BLaER1 (cell line): ENCODE measurements around the gene BECN2.
"Not testable (repeated sequence)": the region's sequence is repeated elsewhere in the genome, so short reads cannot be mapped to it uniquely, and the experiment has no call there.

Source experiments
- H3K27ac ChIP-seq: shearing (Covaris generic); formaldehyde crosslinking; 2 replicates; pipeline ENCODE4 v1.8.1; 2022
- H3K27me3 ChIP-seq: shearing (Covaris generic); formaldehyde crosslinking; 2 replicates; pipeline ENCODE4 v1.8.1; 2022
- H3K36me3 ChIP-seq: shearing (Covaris generic); formaldehyde crosslinking; 2 replicates; pipeline ENCODE4 v1.8.1; 2022
- H3K4me1 ChIP-seq: shearing (Covaris generic); formaldehyde crosslinking; 2 replicates; pipeline ENCODE4 v1.8.1; 2022
- H3K4me2 ChIP-seq: shearing (Covaris generic); formaldehyde crosslinking; 2 replicates; pipeline ENCODE4 v1.8.1; 2022
- H3K4me3 ChIP-seq: shearing (Covaris generic); formaldehyde crosslinking; 2 replicates; pipeline ENCODE4 v1.8.1; 2022
- H3K9ac ChIP-seq: shearing (Covaris generic); formaldehyde crosslinking; 2 replicates; pipeline ENCODE4 v1.8.1; 2022
- H3K9me3 ChIP-seq: shearing (Covaris generic); formaldehyde crosslinking; 2 replicates; pipeline ENCODE4 v1.8.1; 2022
- H4K20me1 ChIP-seq: shearing (Covaris generic); formaldehyde crosslinking; 2 replicates; pipeline ENCODE4 v1.8.1; 2022
- Cebpa-rat ChIP-seq: shearing (Covaris generic); IDR thresholded peaks from 2 replicates; pipeline ENCODE4 v1.8.1; 2022

BECN2 gene

DNA sequence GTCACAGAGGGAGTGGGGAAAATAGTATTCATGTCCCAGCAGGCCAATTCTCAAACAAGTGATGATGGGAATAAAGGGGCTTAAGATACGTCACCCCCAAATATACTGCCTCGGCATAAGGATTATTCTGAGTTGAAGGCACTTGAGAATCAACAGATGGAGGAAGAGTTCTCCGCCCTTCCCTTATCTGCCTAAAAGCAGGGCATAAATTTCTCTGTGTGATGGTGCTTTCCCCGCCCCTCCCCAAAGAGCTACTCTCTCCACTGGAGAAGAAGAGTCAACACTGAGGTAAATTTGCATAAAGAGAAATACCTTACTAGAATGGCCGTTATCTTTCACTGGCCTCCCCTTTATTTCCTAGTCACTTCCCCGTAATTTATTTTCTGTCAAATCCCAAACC is 18.7 kb downstream of the BECN2 start:
- Histone ChIP-seq H3K4me3 (no peak overlapping the region), H3K9me3 (no peaks in the 10 kb centered on the region), H4K20me1 (no peaks in the 10 kb centered on the region), H3K4me2 (no peak overlapping the region), H3K9ac (no peak overlapping the region), H3K36me3 (no peaks in the 10 kb centered on the region), H3K27ac (no peak overlapping the region), H3K4me1 (no peaks in the 10 kb centered on the region), H3K27me3 (no peaks in the 10 kb centered on the region)
- TF ChIP-seq Cebpa-rat = no peak

DNA sequence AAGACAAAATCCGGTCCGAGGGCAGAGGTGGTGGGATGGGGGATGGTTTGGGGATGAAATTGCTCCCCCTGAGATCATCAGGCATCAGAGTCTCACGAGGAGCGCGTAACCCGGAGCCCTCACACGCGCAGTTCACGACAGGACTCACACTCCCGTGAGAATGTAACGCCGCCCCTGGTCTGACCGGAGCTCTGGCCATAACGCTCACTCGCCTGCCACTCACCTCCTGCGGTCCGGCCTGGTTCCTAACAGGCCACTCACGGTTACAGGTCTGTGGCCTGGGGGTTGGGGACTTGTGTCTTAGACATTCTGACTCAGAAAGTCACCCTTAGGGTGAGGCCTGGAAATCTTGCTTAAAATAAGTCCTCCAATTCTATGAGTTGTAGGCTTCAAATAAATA is 21.5 kb downstream of the BECN2 start:
- Histone ChIP-seq H3K27ac (no peak overlapping the region), H3K4me1 (no peaks in the 10 kb centered on the region)

DNA sequence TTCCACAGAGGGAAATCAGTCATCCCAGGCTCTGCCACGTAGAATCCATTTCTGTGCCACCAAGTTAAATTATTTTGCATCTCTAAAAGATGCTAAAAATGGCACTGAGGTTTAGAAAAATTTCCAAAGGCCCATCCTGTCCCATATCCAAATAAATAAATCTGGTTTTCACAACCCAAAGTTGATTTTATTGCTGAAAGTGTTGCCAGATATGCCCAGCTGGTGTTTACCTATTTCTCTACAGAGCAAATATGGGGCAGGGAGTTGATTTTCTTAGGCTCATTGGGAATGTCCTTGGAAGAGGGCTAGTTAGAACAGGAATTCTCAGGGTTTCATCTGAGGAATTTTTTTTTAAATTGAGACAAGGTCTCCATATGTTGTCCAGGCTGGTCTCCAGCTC is 22.4 kb downstream of the BECN2 start:
- no peak overlapping the region for H3K4me2 ChIP-seq
- H3K27me3 ChIP-seq = no peaks in the 10 kb centered on the region
- no peaks in the 10 kb centered on the region for H4K20me1 ChIP-seq
- no peaks in the 10 kb centered on the region for H3K36me3 ChIP-seq
- no peak overlapping the region for H3K27ac ChIP-seq
- no peak overlapping the region for H3K9ac ChIP-seq
- no peaks in the 10 kb centered on the region for H3K4me1 ChIP-seq
- no peak for TF ChIP-seq Cebpa-rat
- no peak overlapping the region for H3K4me3 ChIP-seq
- no peaks in the 10 kb centered on the region for H3K9me3 ChIP-seq

More for the DNA sequence above, 21.5 kb downstream of the BECN2 start:
- Histone ChIP-seq H3K27me3 (no peaks in the 10 kb centered on the region), H3K4me2 (no peak overlapping the region), H3K36me3 (no peaks in the 10 kb centered on the region), H3K9me3 (no peaks in the 10 kb centered on the region), H3K9ac (no peak overlapping the region), H3K4me3 (no peak overlapping the region), H4K20me1 (no peaks in the 10 kb centered on the region)
- no peak for TF ChIP-seq Cebpa-rat

DNA sequence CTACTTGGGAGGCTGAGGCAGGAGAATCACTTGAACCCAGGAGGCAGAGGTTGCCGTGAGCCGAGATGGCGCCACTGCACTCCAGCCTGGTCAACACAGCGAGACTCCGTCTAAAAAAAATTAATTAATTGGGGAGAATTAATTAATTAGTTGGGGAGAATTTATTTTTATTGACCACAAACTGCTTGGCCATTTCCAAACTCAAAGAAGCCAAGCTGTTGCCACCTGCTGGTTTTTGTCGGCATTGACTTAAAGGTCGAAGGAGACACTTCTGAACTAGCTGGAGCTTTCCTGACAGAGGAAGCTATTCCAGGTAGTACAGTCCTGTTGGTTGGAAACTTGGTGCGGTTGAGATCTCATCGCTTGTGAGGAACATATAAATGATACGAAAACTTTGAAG is 28.2 kb downstream of the BECN2 start:
- Histone ChIP-seq H3K36me3 (no peaks in the 10 kb centered on the region), H3K4me1 (no peaks in the 10 kb centered on the region), H3K4me3 (no peak overlapping the region), H3K27me3 (no peaks in the 10 kb centered on the region), H4K20me1 (no peaks in the 10 kb centered on the region), H3K9ac (no peak overlapping the region), H3K9me3 (no peaks in the 10 kb centered on the region), H3K4me2 (no peak overlapping the region), H3K27ac (no peak overlapping the region)
- no peak for TF ChIP-seq Cebpa-rat

DNA sequence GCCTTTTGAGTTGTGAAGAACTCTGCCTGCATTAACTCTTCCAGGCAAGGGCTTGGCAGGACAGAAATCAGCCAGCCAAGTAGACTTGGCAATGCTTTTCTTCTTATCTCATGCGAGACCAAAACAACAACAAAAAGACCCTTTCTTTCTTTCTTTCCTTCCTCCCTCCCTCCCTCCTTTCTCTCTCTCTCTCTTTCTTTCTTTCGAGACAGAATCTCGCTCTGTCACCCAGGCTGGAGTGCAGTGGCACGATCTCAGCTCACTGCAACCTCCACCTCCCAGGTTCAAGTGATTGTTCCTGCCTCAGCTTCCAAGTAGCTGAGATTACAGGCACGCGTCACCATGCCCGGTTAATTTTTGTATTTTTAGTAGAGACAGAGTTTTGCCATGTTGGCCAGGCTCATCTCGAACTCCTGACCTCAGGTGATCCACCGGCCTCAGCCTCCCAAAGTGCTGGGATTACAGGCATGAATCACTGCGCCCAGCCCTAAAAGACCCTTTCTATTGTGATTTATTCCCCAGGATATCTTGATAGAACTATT is 30.9 kb downstream of the BECN2 start:
- not testable (repeated sequence) for H3K9me3 ChIP-seq, H3K4me2 ChIP-seq, H3K27me3 ChIP-seq, H3K4me1 ChIP-seq, H3K4me3 ChIP-seq, H3K36me3 ChIP-seq, H4K20me1 ChIP-seq, H3K27ac ChIP-seq, H3K9ac ChIP-seq

DNA sequence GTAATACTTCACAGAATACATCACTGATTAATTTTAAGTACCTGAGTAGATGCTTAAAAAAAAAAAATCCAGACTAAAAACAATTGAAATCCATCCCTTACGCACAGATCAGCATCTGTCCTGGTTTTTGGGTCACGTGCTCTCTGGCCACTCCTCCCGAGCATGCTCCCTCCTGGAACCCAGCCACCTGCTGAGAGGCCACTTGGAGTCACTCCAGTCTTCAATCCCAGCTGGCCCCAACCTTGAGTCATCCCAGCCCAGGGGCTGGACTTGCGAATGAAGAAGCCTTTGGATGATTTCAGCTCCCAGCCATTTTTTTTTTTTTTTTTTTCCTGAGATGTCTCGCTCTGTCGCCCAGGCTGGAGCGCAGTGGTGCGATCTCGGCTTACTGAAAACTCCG is 32.5 kb downstream of the BECN2 start:
- no peak for TF ChIP-seq Cebpa-rat
- H4K20me1 ChIP-seq = no peaks in the 10 kb centered on the region
- H3K9ac ChIP-seq = no peak overlapping the region
- H3K4me1 ChIP-seq = peaks cover 10% of the 10 kb centered on the region
- no peak overlapping the region for H3K4me2 ChIP-seq
- no peak overlapping the region for H3K27ac ChIP-seq
- no peaks in the 10 kb centered on the region for H3K27me3 ChIP-seq
- no peaks in the 10 kb centered on the region for H3K36me3 ChIP-seq
- H3K9me3 ChIP-seq = no peaks in the 10 kb centered on the region
- H3K4me3 ChIP-seq = no peak overlapping the region

DNA sequence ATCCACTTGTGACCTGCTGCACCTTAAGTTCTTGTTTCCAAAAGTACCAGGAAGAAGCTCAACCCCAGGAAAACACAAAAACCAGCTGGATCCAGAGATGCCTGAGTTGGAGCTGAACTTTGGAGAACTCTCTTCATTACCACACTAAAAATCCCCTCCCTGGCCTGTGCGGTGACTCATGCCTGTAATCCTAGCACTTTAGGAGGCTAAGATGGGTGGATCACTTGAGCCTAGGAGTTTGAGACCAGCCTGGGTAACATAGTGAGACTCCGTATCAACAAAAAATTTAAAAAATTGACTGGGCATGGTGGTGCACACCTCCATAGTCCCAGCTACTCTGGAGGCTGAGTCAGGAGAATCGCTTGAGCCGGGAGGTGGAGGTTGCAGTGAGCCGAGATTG is 35.2 kb downstream of the BECN2 start:
- no peaks in the 10 kb centered on the region for H4K20me1 ChIP-seq
- H3K4me2 ChIP-seq = no peak overlapping the region
- no peaks in the 10 kb centered on the region for H3K36me3 ChIP-seq
- no peaks in the 10 kb centered on the region for H3K27me3 ChIP-seq
- no peaks in the 10 kb centered on the region for H3K9me3 ChIP-seq
- peaks cover 10% of the 10 kb centered on the region for H3K4me1 ChIP-seq
- no peak overlapping the region for H3K27ac ChIP-seq
- TF ChIP-seq Cebpa-rat = no peak
- no peak overlapping the region for H3K9ac ChIP-seq
- H3K4me3 ChIP-seq = no peak overlapping the region

DNA sequence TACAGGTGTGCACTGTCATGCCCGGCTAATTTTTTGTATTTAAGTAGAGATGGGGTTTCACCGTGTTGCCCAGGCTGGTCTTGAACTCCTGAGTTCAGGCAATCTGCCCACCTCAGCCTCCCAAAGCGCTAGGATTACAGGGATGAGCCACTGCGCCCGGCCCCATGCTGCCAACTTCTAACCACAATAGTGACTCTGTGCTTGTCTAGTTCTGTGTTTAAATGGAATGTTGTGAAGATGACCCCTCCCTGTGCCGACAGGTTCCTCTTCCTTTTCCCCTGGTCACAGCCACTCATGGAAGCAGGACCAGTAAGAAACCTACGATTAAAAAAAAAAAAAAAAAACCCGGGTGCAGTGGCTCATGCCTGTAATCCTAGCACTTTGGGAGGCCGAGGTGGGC is 36.6 kb downstream of the BECN2 start:
- Histone ChIP-seq H3K27ac (no peak overlapping the region), H3K4me2 (no peak overlapping the region), H3K36me3 (no peaks in the 10 kb centered on the region), H3K9ac (no peak overlapping the region), H3K9me3 (no peaks in the 10 kb centered on the region), H4K20me1 (no peaks in the 10 kb centered on the region), H3K4me3 (no peak overlapping the region), H3K4me1 (peaks cover 13% of the 10 kb centered on the region), H3K27me3 (no peaks in the 10 kb centered on the region)
- no peak for TF ChIP-seq Cebpa-rat

DNA sequence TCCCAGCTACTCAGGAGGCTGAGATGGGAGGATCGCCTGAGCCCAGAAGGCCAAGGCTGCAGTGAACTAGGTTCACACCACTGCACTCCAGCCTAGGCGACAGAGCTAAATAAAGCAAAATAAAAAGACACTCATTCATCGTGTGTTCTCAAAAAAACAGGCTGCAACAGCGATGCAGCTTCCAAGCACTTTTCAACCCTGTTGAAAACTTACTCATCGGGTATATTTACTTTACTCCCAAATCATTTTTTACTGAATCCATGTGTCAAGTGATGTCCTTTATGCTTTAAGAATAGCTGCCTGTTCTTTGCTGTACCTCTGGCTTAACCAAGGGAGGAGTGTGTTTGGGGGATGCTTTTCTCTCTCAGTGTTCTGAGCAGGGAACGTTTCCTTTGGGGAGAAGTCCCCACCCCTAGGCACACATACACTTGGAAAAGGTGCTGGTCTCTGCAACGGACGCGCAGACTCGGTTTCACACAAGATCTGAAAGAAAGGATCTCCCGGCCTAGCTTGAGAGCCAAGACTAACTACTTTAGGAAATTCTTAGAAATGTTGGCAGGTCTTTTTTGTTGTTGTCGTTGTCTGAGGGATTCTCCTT is 39.9 kb downstream of the BECN2 start:
- TF ChIP-seq Cebpa-rat = no peak
- Histone ChIP-seq H3K9me3 (no peaks in the 10 kb centered on the region), H3K27me3 (no peaks in the 10 kb centered on the region), H3K4me1 (peaks cover 13% of the 10 kb centered on the region), H4K20me1 (no peaks in the 10 kb centered on the region), H3K4me3 (no peak overlapping the region), H3K9ac (no peak overlapping the region), H3K4me2 (no peak overlapping the region), H3K36me3 (no peaks in the 10 kb centered on the region), H3K27ac (no peak overlapping the region)

DNA sequence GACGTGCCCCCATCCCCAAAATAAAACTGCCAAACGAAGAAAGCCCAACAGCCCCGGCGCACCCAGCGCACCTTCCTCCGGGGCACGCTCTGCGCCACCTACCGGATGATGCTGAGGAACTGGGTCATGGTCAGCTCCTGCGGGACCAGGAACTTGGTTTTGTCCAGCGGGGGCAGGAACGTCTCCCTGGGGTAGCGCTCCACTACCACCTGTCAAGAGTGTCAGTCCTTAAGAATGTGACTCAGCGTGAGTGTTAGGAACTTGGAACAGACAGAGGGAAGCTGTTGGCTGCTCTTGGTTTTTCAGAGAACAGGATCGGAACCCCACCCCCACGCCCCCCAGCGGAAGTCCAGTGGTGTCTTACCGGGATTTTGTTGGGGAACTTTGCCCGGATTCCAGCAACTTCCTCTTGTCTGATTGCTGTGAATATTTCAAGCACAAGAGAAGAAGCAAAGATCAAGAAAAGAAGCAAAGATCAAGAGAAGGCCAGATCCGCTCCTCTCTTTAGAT is 40.9 kb downstream of the BECN2 start:
- Histone ChIP-seq H3K36me3 (no peaks in the 10 kb centered on the region), H3K9ac (no peak overlapping the region), H3K27ac (no peak overlapping the region), H3K4me3 (no peak overlapping the region), H4K20me1 (no peaks in the 10 kb centered on the region), H3K4me1 (peaks cover 9% of the 10 kb centered on the region), H3K4me2 (no peak overlapping the region), H3K9me3 (no peaks in the 10 kb centered on the region), H3K27me3 (no peaks in the 10 kb centered on the region)
- TF ChIP-seq Cebpa-rat = no peak

DNA sequence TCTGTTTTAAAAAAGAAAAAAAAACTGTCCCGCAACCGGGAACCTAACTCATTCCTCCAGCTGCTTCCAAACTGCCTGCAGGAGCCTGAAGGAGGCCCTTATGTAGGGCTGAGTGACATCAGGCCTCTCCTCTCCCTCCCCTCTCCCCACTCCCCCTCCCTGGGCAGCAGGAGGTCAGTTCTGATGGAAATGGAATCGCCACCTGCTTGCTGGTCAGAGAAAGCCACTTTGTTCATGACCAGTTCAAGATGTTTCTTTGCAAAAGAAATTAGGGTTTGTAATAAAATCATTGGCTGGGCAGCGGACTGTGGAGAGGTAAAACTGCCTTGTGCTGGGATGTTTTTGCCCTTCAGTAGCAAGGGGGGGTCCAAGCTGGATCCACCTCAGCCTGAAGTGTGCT is 41.5 kb downstream of the BECN2 start, which contains the start of gene MAP1LC3C:
Gene MAP1LC3C, minus strand, starts transcription at position 73 of the 400 bp plus-strand sequence. CDS start 90 bp downstream, outside the sequence.
- H3K4me2 ChIP-seq = no peak within 1 kb of the TSS
- no peak within 1 kb of the TSS for H3K9ac ChIP-seq
- H3K27me3 ChIP-seq = no peaks in the 10 kb centered on the region
- 0 out of 2 replicates have a peak, but pooled peaks cover 4% of the 10 kb centered on the region for H3K4me1 ChIP-seq
- no peaks in the 10 kb centered on the region for H3K36me3 ChIP-seq
- no peak for TF ChIP-seq Cebpa-rat
- no peak within 1 kb of the TSS for H3K4me3 ChIP-seq
- no peak within 1 kb of the TSS for H3K27ac ChIP-seq
- H3K9me3 ChIP-seq = no peaks in the 10 kb centered on the region
- no peaks in the 10 kb centered on the region for H4K20me1 ChIP-seq
